Panc1 (cell line): Measurements from ENCODE around the gene CENPE.

Experiments used
- CTCF ChIP-seq: fragments of 450-650 bp; IDR thresholded peaks from 2 replicates; pipeline ENCODE4 v1.5.1; 2017; ENCODE audit warnings: mild to moderate bottlenecking
- TCF7L2 ChIP-seq: IDR thresholded peaks from 2 replicates; pipeline ENCODE4 v1.6.1; 2011; ENCODE audit warnings: mild to moderate bottlenecking, low read depth, low read length, inconsistent platforms

- TF ChIP-seq CTCF = no peak
- TF ChIP-seq TCF7L2 = no peak
These were observed 137.5 kb downstream of the CENPE start for GRCh38 chr4:103060453-103061148.
